ENCODE measurements around the gene PPP1R36.
"Not testable (repeated sequence)": the region's sequence is repeated elsewhere in the genome, so short reads cannot be mapped to it uniquely, and the experiment has no call there.

Gene PPP1R36

DNA sequence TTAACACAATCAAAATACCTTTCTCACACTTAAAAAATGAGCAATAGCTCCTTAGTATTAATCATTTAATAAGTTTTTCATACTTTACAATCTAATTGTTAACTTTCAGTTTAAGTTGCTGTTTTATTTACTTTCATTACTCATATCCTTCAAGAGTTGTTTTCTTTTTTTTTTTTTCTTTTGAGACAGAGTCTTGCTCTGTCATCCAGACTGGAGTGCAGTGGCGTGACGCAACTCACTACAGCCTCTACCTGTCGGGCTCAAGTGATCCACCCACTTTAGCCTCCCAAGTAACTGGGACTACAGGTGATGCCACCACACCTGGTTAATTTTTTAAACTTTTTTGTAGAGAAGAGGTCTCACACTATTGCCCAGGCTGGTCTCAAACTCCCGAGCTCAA is 29.1 kb upstream of the PPP1R36 start:
- no peak for DNase-seq (ENCODE audit: low spot score)

DNA sequence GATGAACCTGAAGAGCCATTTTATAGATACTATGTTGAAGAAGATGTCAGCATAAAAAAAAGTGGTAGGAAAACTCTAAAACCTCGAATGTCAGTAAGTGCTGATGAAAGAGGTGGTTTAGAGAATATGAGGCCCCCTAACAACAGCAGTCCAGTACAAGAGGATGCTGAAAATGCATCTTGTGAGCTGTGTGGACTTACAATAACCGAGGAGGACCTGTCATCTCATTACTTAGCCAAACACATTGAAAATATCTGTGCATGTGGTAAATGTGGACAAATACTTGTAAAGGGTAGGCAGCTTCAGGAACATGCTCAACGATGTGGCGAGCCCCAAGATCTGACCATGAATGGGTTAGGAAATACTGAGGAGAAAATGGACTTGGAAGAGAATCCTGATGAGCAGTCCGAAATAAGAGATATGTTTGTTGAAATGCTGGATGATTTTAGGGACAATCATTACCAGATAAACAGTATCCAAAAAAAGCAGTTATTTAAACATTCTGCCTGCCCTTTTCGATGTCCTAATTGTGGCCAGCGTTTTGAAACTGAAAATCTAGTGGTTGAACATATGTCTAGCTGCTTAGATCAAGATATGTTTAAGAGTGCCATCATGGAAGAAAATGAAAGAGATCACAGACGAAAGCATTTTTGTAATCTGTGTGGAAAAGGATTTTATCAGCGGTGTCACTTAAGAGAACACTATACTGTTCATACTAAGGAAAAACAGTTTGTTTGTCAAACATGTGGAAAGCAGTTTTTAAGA is 27.0 kb upstream of the PPP1R36 start:
- no peak for DNase-seq (ENCODE audit: low spot score)

DNA sequence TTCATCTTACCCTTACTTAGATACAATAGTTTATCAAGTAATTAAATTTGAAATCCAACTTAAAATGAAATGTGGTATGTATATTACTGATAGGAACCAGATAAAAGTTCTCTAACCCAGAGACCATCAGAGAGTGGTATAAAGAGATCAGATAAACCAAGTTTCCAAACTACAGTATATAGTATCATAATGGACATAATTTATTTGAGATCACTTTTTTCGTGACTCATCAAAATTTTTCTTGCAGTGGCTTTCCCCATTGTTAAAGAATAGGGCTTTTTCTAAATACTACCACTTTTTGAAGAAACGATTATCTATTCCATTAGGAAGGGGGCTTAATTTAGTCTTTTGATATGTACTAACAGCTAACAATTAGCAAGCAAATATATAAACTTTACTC is 24.4 kb upstream of the PPP1R36 start:
- no peak for DNase-seq (ENCODE audit: low spot score)

DNA sequence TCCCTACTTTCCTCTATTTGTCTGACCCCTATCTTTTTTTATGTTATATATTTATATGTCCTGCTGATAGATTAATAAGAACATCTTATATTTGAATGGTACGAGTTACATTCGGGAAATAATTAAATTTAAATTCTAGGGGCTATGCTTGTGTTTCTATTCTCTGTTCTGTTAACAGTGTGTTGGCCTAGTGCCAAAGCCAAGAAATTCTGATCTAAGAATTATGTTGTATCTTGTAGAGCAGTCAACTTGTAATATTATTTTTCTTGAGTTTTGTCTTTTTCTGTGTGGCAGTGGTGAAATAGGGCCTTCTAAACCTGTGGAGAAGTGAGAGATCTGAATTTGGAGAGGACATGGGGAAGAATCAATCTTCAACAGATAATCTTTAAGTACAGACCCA is 18.2 kb upstream of the PPP1R36 start:
- no peak for DNase-seq (ENCODE audit: low spot score)

DNA sequence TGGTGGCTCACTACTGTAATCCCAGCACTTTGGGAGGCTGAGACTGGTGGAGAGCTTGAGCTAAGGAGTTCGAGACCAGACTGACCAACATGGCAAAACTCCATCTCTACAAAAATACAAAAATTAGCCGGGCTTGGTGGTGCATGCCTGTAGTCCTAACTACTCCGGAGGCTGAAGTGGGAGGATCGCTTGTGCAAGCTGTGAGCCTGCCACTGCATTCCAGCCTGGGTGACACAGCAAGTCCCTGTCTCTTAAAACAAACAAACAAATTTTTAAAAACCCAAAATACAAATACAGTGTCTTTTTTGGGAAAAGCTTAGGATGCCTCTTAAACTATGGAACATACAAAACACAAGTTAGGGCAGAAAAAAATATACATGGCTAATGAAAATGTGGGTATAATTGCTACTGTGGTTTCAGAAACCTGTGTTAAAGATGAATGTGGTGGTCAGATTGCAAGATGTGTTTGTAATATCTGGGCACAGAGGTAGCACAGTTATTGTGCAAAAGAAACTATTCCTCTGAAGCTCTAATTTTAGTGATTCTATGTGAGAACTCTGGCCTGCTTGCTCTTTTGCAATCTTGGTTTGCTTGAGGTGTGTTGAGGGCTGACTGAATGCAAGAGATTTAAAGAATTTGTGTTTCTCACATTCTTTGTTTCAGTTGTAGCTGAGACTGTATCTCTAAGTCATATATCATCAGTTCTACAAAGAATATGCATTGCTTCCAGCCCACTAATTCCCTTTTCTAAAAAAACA is 13.1 kb upstream of the PPP1R36 start:
- no peak for DNase-seq (ENCODE audit: low spot score)

DNA sequence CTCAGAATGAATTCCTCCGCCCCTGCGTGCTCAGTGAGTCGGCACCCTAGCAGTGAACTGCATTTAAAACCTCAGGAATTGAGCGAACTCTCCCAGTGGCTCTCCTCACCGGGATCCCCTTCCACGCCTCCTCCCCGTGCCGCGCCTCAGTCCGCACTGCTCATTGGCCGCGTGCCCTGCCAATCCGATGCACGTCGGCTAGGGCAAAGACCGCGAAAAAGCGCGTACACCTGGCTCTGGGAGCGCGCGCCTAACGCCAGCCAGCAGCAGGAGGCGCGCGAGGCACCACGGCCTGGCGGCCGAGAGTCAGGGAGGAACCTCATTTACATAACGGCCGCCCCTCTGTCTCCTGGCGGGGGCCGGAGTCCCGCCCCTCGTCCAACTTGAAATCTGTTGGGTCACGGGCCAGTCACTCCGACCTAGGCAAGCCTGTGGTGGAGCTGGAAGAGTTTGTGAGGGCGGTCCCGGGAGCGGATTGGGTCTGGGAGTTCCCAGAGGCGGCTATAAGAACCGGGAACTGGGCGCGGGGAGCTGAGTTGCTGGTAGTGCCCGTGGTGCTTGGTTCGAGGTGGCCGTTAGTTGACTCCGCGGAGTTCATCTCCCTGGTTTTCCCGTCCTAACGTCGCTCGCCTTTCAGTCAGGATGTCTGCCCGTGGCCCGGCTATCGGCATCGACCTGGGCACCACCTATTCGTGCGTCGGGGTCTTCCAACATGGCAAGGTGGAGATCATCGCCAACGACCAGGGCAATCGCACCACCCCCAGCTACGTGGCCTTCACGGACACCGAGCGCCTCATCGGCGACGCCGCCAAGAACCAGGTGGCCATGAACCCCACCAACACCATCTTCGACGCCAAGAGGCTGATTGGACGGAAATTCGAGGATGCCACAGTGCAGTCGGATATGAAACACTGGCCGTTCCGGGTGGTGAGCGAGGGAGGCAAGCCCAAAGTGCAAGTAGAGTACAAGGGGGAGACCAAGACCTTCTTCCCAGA is 9.3 kb upstream of the PPP1R36 start, which contains the start of gene HSPA2:
Gene HSPA2, plus strand, starts transcription at position 534 of the 995 bp plus-strand sequence. Its CDS starts 109 bp downstream, at position 643.
- DNase-seq (ENCODE audit: low spot score) = peak; percentile 96

DNA sequence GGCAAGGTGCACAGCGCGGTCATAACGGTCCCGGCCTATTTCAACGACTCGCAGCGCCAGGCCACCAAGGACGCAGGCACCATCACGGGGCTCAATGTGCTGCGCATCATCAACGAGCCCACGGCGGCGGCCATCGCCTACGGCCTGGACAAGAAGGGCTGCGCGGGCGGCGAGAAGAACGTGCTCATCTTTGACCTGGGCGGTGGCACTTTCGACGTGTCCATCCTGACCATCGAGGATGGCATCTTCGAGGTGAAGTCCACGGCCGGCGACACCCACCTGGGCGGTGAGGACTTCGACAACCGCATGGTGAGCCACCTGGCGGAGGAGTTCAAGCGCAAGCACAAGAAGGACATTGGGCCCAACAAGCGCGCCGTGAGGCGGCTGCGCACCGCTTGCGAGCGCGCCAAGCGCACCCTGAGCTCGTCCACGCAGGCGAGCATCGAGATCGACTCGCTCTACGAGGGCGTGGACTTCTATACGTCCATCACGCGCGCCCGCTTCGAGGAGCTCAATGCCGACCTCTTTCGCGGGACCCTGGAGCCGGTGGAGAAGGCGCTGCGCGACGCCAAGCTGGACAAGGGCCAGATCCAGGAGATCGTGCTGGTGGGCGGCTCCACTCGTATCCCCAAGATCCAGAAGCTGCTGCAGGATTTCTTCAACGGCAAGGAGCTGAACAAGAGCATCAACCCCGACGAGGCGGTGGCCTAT is 8.3 kb upstream of the PPP1R36 start:
- no peak for DNase-seq (ENCODE audit: low spot score)

DNA sequence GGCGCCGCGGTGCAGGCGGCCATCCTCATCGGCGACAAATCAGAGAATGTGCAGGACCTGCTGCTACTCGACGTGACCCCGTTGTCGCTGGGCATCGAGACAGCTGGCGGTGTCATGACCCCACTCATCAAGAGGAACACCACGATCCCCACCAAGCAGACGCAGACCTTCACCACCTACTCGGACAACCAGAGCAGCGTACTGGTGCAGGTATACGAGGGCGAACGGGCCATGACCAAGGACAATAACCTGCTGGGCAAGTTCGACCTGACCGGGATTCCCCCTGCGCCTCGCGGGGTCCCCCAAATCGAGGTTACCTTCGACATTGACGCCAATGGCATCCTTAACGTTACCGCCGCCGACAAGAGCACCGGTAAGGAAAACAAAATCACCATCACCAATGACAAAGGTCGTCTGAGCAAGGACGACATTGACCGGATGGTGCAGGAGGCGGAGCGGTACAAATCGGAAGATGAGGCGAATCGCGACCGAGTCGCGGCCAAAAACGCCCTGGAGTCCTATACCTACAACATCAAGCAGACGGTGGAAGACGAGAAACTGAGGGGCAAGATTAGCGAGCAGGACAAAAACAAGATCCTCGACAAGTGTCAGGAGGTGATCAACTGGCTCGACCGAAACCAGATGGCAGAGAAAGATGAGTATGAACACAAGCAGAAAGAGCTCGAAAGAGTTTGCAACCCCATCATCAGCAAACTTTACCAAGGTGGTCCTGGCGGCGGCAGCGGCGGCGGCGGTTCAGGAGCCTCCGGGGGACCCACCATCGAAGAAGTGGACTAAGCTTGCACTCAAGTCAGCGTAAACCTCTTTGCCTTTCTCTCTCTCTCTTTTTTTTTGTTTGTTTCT is 7.6 kb upstream of the PPP1R36 start:
- DNase-seq (ENCODE audit: low spot score) = no peak

DNA sequence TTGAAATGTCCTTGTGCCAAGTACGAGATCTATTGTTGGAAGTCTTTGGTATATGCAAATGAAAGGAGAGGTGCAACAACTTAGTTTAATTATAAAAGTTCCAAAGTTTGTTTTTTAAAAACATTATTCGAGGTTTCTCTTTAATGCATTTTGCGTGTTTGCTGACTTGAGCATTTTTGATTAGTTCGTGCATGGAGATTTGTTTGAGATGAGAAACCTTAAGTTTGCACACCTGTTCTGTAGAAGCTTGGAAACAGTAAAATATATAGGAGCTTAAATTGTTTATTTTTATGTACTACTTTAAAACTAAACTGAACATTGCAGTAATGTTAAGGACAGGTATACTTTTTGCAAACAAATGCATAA is 6.9 kb upstream of the PPP1R36 start:
- DNase-seq (ENCODE audit: low spot score) = no peak

DNA sequence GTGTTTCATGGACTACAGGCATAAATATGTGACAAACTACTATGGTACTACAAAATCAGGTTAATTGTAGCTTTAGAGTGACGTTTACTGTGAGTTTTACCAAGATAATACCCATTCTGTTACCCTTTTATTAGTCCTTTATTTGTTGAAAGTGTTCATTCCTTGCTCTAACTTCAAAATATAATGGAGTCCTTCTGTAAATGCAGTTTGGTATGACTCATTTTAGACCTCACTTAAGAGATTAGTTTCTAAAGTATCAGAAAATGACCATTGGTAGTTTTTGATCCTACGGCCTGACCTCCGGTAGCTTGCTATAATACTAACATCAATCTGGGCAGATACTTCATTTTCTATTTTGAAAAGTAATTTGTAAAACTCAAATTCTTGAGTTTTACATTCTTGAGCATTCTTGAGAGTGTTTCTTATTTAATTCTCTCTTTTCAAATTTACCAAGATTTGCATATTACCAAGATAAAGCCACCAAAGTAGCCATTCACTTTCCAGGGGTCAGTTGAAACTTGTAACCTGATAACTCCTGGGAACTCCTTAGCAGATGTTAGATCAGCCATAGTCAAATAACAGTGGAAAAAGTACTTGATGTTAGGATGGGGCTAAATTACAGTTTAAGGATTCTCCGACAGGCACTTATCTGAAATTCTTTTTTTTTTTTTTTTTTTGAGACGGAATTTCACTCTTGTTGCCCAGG is 5.0 kb upstream of the PPP1R36 start:
- DNase-seq (ENCODE audit: low spot score) = no peak

DNA sequence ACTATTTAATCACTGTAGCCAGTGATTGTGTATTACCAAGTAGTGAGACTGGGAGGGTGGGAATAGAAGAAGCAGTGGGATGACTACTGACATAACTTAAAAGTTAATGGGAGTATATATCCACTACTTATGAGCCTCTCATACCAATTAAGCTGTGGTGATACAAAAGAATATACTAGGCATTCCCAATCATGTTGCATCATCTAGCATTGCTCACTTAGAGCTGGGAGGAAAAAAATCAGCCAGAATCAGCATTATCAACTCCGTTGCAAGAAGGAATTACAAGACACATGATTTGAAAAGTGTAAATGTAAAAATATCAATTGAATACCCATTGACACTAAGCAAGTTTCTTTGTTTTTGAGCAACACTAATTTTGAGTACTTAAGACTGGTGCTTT is 745 bp upstream of the PPP1R36 start:
- no peak for DNase-seq (ENCODE audit: low spot score)

DNA sequence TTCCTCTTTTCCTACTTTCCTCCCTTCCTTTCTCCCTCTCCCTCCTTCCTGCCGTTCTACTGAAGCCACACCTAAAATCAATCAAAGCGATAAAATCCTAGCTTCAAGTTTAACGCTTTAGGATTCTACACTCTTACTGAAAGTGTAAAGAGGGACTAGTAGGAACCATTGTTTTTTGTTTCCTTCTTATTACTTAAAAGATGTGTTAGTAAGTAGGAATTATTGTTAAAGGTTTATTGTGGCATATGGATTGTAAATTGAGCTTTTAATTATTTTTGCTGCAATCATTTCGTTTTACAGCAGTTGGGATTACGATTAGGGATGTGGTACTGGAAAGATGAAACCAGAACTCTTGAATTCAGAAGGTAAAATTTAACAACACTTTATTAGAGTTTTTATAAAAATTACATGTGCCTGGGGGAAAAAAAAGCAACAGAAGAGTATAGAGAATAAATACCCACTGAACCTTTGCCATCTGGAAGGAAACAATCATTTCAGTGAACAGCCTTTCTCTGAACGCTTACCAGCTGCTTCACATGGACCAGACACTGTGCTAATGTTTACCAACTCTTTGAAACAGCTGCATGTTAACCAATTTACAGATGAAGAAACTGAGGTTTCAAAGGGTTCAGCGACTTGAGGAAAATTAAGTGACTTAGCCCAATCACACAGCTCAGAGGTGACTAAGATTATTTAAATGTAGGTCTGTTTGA is 1.0 kb downstream of the PPP1R36 start:
- DNase-seq (ENCODE audit: low spot score) = no peak

DNA sequence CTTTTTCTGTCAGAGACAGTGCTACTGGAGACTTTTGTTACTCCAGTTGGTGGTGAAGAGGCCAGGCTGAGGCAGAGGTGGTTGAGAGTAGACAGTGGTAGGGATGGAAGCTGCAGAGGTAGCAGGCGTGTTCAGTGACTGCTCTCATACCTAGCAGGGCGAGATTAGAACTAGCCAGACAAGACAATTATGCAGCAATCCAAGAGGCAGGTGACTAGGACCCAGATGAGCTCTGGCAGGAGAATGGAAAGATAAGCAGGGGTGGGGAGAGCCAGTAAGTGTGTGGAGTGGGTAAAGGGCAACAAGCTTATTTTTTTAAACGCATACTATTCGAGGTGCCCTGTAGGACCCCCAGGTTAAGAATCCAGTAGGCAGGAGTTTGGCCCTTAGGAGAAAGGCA is 4.8 kb downstream of the PPP1R36 start:
- DNase-seq (ENCODE audit: low spot score) = no peak

DNA sequence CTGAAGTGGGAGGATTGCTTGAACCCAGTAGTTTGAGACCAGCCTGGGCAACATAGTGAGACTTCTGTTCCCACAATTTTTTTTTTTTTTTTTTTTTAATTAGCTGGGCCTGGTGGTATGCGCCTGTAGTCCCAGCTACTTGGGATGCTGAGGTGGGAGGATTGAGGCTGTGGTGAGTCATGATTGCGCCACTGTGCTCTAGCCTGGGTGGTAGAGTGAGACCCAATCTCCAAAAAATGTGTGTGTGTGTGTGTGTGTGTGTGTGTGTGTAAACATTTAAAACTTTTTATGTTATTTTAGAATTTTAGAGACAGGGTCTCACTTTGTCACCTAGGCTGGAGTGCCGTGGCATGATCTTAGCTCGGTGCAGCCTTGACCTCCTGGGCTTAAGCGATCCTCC is 6.8 kb downstream of the PPP1R36 start:
- DNase-seq (ENCODE audit: low spot score) = no peak

DNA sequence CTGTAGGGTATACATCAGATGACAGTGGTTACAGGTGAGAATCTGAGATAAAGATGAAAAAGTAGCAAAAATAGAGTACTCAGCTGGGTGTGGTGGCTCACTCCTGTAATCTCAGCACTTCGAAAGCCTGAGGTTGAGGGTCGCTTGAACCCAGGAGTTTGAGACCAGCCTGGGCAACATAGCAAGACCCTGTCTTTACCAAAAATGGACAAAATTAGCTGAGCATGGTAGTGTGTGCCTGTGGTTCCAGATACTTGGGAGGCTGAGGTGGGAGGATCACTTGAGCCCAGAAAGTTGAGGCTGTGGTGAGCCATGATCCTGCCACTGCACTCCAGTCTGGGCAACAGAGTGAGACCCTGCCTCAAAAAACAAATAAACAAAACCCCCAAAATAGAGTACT is 8.5 kb downstream of the PPP1R36 start:
- not testable (repeated sequence) for DNase-seq (ENCODE audit: low spot score)

DNA sequence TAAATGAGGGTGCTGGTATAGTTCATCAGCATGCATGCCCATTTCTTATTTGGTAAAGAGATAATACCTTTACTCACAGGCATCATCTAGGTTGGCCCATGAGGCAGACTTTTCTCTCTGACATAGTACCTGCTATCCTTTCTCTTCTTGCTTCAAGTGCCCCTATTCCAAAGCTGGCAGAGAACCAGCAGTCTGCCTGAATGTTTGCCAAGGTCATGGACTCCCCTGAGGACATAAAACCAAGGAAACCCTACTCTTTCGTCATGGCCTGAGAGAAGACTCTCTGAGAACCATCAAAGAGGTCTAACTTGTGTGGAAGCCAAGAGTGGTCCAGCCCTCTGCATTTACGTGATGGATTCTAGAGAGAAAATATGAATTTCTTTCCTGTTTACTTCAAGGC is 11.9 kb downstream of the PPP1R36 start:
- no peak for DNase-seq (ENCODE audit: low spot score)

DNA sequence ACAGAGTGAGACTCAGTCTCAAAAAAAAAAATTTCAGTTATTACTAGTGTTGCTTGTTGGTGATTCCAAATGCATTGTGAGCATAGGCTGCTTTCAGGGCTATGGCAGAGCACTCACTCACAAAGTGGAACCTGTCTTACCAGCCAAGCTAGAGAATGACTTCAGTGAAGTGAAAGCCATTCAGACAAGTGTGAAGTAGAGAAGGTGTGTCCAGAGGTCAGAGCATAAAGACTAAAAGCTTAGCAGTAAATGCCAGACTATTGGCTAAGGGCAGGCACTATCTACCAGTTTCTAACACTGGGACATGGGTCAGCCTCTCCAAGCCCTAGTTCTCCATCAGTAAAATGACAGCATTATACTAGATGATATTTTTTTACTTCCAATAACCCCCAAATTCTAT is 12.7 kb downstream of the PPP1R36 start:
- no peak for DNase-seq (ENCODE audit: low spot score)

DNA sequence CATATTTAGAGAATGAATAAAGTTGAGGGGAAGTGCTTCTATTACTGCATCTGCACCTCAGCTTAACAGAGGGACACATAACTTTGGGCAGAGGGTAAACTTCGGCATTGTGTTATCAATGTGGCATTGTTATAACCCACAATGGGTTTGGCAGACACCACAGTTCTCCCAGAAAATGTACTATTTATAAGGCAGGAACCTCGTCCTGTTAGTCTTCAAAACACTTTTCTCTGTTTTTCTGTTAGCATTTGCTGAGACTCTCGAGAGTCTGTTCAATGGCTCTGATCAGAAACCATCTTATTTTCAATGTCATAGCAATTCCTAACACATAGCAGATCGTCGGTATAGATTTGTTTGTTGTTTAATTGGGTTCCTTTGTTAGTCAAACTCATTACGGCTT is 13.9 kb downstream of the PPP1R36 start:
- DNase-seq (ENCODE audit: low spot score) = no peak

DNA sequence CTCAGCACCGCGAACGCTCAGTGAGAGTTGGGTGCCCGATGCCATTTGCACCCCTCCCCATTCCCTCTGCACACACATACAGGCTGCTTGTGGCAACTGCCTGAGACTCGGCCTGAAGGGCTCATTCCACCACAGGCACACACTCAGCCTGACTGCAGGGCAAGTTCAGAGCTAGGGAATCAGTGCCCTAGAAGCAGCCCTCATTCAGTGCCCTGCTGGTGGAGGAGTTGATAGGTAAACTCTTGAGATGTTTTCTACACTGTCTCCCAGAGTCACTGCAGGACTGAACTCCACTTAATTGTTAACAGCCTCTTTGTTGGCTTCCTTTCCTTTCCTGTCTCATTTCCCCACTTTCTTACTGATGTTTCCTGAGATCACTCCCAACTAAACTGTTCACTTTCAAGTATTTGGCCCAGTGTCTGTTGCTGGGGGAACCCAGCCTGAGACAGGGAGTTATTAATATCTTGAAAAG is 16.9 kb downstream of the PPP1R36 start:
- no peak for DNase-seq (ENCODE audit: low spot score)
